HepG2 (cell line): ENCODE results near the gene PKIG. TPM values are rescaled to one million over a fixed set of nuclear protein-coding genes. Genes with fewer than 3 reads are reported as not detected.

Experiments used
- ATAC-seq: fragments of 200-7000 bp; cut with Tn5 transposase; 3 replicates; pipeline ENCODE4 v1.9.1; 2020; ENCODE audit warnings: mild to moderate bottlenecking, moderate library complexity
- BruUV-seq: library from RNA; stranded (reverse); fragments of 400-500 nt; replicated peaks from 2 replicates; lab custom pipeline; 2021; lab: Mats Ljungman, UMichigan
- CTCF ChIA-PET: fragments of 300-600 bp; formaldehyde crosslinking; extraction: SDS; loops from one replicate; lab custom pipeline; 2021; ENCODE audit warnings: low total read pairs, inconsistent platforms, low intra/inter-chr PET ratio; lab: Yijun Ruan, JAX
- POLR2A ChIA-PET: fragments of 350-600 bp; sonication (Branson Sonifier 250); formaldehyde crosslinking; loops from one replicate; lab custom pipeline; 2020; ENCODE audit warnings: antibody characterized with exemption, inconsistent platforms; lab: Yijun Ruan, JAX
- DNase-seq: peaks from one replicate; pipeline ENCODE4 v3.0.0-alpha.2; 2015; ENCODE audit warnings: low spot score
- FAIRE-seq: peaks from 3 replicates; lab custom pipeline; 2011; peaks lifted over from hg19 to GRCh38; lab: Jason Lieb, UNC
- H2AFZ ChIP-seq: one replicate; pipeline ENCODE4 v1.6.1; 2011; ENCODE audit warnings: low read length, inconsistent platforms
- H3K27ac ChIP-seq: fragments of 300-600 bp; 3 replicates; pipeline ENCODE4 v1.8.0; 2011; ENCODE audit warnings: mixed run types, mild to moderate bottlenecking, mixed read lengths, low read length, inconsistent platforms; ENCODE audit not compliant: insufficient read depth; ENCODE audit errors: extremely low read length
- H3K27me3 ChIP-seq, 2 experiments: fragments of 200-600 bp in 1 of 2; 2 replicates in 1 of 2; 3 replicates in 1 of 2; pipeline versions ENCODE4 v1.6.0 to v1.8.0; 2011; ENCODE audit warnings: low read length in 2 of 2, mild to moderate bottlenecking in 2 of 2, moderate library complexity in 2 of 2, inconsistent platforms in 1 of 2; ENCODE audit not compliant: insufficient read depth in 2 of 2, control insufficient read depth in 1 of 2
- H3K36me3 ChIP-seq, 2 experiments: fragments of 200-600 bp in 1 of 2; replicated peaks in 1 of 2; 2 replicates in 1 of 2; 3 replicates in 1 of 2; pipeline versions ENCODE4 v1.5.1 to v1.8.0; 2011; ENCODE audit warnings: low read length in 2 of 2, inconsistent platforms in 1 of 2; ENCODE audit not compliant: insufficient read depth in 2 of 2, control insufficient read depth in 1 of 2
- H3K4me1 ChIP-seq: 2 replicates; pipeline ENCODE4 v1.5.1; 2012; ENCODE audit warnings: low read length, inconsistent platforms; ENCODE audit not compliant: insufficient read depth
- H3K4me2 ChIP-seq: 2 replicates; pipeline ENCODE4 v1.6.0; 2011; ENCODE audit warnings: low read depth, low read length, inconsistent platforms
- H3K4me3 ChIP-seq, 3 experiments: fragments of 200-600 bp in 1 of 3; sonication (generic), shearing (Covaris generic) in 1 of 3; replicated peaks in 1 of 3; 2 replicates each; pipeline ENCODE4 v1.5.1; 2011 to 2016; ENCODE audit warnings: low read length in 3 of 3, inconsistent platforms in 2 of 3, low read depth in 2 of 3, mild to moderate bottlenecking in 2 of 3, control low read depth in 1 of 3, mixed read lengths in 1 of 3; ENCODE audit not compliant: insufficient read depth in 1 of 3
- H3K79me2 ChIP-seq: one replicate; pipeline ENCODE4 v1.6.1; 2011; ENCODE audit warnings: low read length, inconsistent platforms; ENCODE audit not compliant: insufficient read depth
- H3K9ac ChIP-seq: 2 replicates; pipeline ENCODE4 v1.6.0; 2011; ENCODE audit warnings: mild to moderate bottlenecking, low read depth, low read length, inconsistent platforms; ENCODE audit not compliant: insufficient read depth
- H3K9me3 ChIP-seq: 2 replicates; pipeline ENCODE4 v1.5.1; 2012; ENCODE audit warnings: mild to moderate bottlenecking, low read length
- H4K20me1 ChIP-seq: 2 replicates; pipeline ENCODE4 v1.6.0; 2011; ENCODE audit warnings: inconsistent platforms, mild to moderate bottlenecking, low read length, moderate library complexity; ENCODE audit not compliant: insufficient read depth
- AGO1 ChIP-seq: fragments of 200-400 bp; formaldehyde crosslinking; IDR thresholded peaks from 2 replicates; pipeline ENCODE4 v1.6.1; 2017; ENCODE audit warnings: mild to moderate bottlenecking, low read depth, low read length, moderate library complexity; ENCODE audit not compliant: poor library complexity, severe bottlenecking
- FOXM1 ChIP-seq: sonication (generic); formaldehyde crosslinking; IDR thresholded peaks from 2 replicates; pipeline ENCODE4 v1.5.0; 2020; ENCODE audit warnings: missing genetic modification reagents
- HES4 ChIP-seq: sonication (generic); formaldehyde crosslinking; IDR thresholded peaks from 2 replicates; pipeline ENCODE4 v1.9.0; 2021; ENCODE audit warnings: mild to moderate bottlenecking, missing genetic modification reagents, borderline replicate concordance
- HNF1A ChIP-seq, 2 experiments: sonication (generic) in 1 of 2; formaldehyde crosslinking in 1 of 2; IDR thresholded peaks; 2 replicates each; pipeline versions ENCODE4 v1.4.0 to v1.6.1; 2016 to 2020; ENCODE audit warnings: borderline replicate concordance in 1 of 2, low read depth in 1 of 2, mild to moderate bottlenecking in 1 of 2, missing genetic modification reagents in 1 of 2
- JUND ChIP-seq: sonication (generic); formaldehyde crosslinking; IDR thresholded peaks from 2 replicates; pipeline ENCODE4 v1.8.0; 2022; ENCODE audit warnings: mild to moderate bottlenecking, missing genetic modification reagents
- PRDM4 ChIP-seq: sonication (generic); formaldehyde crosslinking; IDR thresholded peaks from 2 replicates; pipeline ENCODE4 v1.9.0; 2021; ENCODE audit warnings: missing genetic modification reagents, borderline replicate concordance
- UBTF ChIP-seq: sonication (generic); formaldehyde crosslinking; IDR thresholded peaks from 2 replicates; pipeline ENCODE4 v1.4.0; 2020; ENCODE audit warnings: mild to moderate bottlenecking, missing genetic modification reagents
- ZBTB33 ChIP-seq: sonication (generic); formaldehyde crosslinking; IDR thresholded peaks from 2 replicates; pipeline ENCODE4 v1.4.0; 2020; ENCODE audit warnings: missing genetic modification reagents
- ZNF614 ChIP-seq: IDR thresholded peaks from 2 replicates; pipeline ENCODE4 v1.6.1; 2018; ENCODE audit warnings: missing biosample characterization, missing genetic modification reagents, inconsistent platforms, borderline replicate concordance
- ZNF616 ChIP-seq: sonication (generic); formaldehyde crosslinking; IDR thresholded peaks from 2 replicates; pipeline ENCODE4 v1.5.0; 2020; ENCODE audit warnings: low read depth, mild to moderate bottlenecking, missing genetic modification reagents
- WGBS: methylation state at CpG from one replicate; pipeline ENCODE4 v1.1.6; 2017; ENCODE audit warnings: low lambda C conversion rate; 5-methylcytosine and 5-hydroxymethylcytosine counted together
- in situ Hi-C: cut with HindIII; loops from 2 replicates; pipeline ENCODE4 v1.10.0; 2017; ENCODE audit warnings: low pct_unique_long_range_greater_than_20kb; ENCODE audit not compliant: extremely low pct_ligation_motif_present
- intact Hi-C: fragments of 100-400 bp; cut with micrococcal nuclease; formaldehyde crosslinking; loops from one replicate; pipeline ENCODE4 v1.10.0; 2022; ENCODE audit not compliant: unreplicated experiment
- polyA plus RNA-seq, 8 experiments: library from polyadenylated mRNA; depleted of rRNA in 3 of 8; stranded (reverse) in 7 of 8; unstranded in 1 of 8; fragments of >200 nt; fragmentation: Illumina TruSeq in 4 of 8; extraction: Trizol in 4 of 8; gene quantifications; 2 replicates each; pipeline versions ENCODE4 v1.2.1 to v1.2.3, GENCODE V29; 2011 to 2016; ENCODE audit warnings: low read depth in 4 of 8, missing spikeins in 1 of 8, mixed read lengths in 1 of 8; ENCODE audit not compliant: insufficient read depth in 1 of 8
- total RNA-seq, 5 experiments: library from RNA; depleted of rRNA; stranded (reverse); fragments of >200 nt; fragmentation: Illumina TruSeq; extraction: Trizol; gene quantifications; 2 replicates each; pipeline ENCODE4 v1.2.3, GENCODE V29; 2016; ENCODE audit warnings: low read depth in 1 of 5

The PKIG gene
- total and polyA plus RNA-seq, 2 of the 13 experiments (the other 11 are each of a cell fraction or from before 2014, with no cell fraction given), result 30.8 to 44.5 TPM

- TF ChIP-seq HNF1A (IDR thresholded peaks at IDR 0.05; ENCODE audit: low read depth) (no peak), HNF1A (CRISPR knock-in tag; IDR thresholded peaks at IDR 0.05; ENCODE audit: borderline replicate concordance) (no peak)
Observed at GRCh38 chr20:44597516-44597915, 15.1 kb downstream of the PKIG start (continued).

- Histone ChIP-seq H2AFZ (no peak overlapping the region), H3K27ac (no peak overlapping the region), H3K4me2 (no peak overlapping the region), H3K9ac (no peak overlapping the region), H3K27me3 (no peaks in the 10 kb centered on the region), H3K79me2 (no peaks in the 10 kb centered on the region), H3K36me3 (no peaks in the 10 kb centered on the region), H3K9me3 (no peaks in the 10 kb centered on the region), H3K4me3 (no peak overlapping the region), H4K20me1 (no peaks in the 10 kb centered on the region), H3K4me1 (peaks cover 25% of the 10 kb centered on the region)
- in situ Hi-C loops (no loop called here), intact Hi-C loops (no loop called here)
- DNase-seq, result no peak
- ATAC-seq, result no peak
- no TSS peak for BruUV-seq
- no peak for FAIRE-seq
- ChIA-PET POLR2A (interaction anchor here (0.6 to 1.0 kb wide), 2 partner anchors 11 to 374 kb away, joined by 3 read pairs; no protein-coding TSS in a partner anchor), CTCF (no interaction called here)
- TF ChIP-seq ZNF616 (CRISPR knock-in tag) (no peak), ZNF614 (no peak), PRDM4 (CRISPR knock-in tag) (no peak), HES4 (CRISPR knock-in tag) (no peak), JUND (CRISPR knock-in tag) (no peak), UBTF (CRISPR knock-in tag) (no peak), FOXM1 (no peak), ZBTB33 (CRISPR knock-in tag) (no peak), AGO1 (no peak)
- WGBS, result 92% methylated on average over 4 of the region's 4 CpGs
Observed at GRCh38 chr20:44597930-44598329, 15.6 kb downstream of the PKIG start.
